Nucleus accumbens (tissue), 56 donors: ENCODE results near the gene SF3B1.
"Not testable (repeated sequence)": the region's sequence is repeated elsewhere in the genome, so short reads cannot be mapped to it uniquely, and the experiment has no call there.

Experiments used
- DNase-seq, 56 donors: peaks; one replicate each; lab custom pipeline; 2025; lab: John Stamatoyannopoulos, UW

Gene SF3B1

DNA sequence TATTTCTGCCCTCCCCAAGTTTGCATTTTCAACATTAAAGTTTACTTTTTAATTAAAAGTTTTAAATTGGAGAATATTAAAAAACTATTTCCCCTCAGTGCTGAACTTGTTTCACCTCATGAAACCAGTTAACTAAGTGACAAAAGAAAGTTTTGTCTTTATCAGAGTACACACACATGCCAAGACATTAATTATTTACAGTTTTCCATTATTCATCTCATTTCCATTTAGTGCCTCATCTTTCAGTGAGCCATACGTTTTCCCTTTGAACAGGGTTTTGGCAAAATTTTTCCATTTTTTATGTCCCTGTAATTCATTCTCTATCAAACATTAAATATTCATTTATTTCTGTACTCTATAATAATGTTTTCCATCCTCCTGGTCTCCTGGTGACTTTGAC is 53.2 kb downstream of the SF3B1 start:
- DNase-seq: no peak

GRCh38 chr2:197379918-197380309 is 54.9 kb downstream of the SF3B1 start:
- DNase-seq: not testable (repeated sequence)

DNA sequence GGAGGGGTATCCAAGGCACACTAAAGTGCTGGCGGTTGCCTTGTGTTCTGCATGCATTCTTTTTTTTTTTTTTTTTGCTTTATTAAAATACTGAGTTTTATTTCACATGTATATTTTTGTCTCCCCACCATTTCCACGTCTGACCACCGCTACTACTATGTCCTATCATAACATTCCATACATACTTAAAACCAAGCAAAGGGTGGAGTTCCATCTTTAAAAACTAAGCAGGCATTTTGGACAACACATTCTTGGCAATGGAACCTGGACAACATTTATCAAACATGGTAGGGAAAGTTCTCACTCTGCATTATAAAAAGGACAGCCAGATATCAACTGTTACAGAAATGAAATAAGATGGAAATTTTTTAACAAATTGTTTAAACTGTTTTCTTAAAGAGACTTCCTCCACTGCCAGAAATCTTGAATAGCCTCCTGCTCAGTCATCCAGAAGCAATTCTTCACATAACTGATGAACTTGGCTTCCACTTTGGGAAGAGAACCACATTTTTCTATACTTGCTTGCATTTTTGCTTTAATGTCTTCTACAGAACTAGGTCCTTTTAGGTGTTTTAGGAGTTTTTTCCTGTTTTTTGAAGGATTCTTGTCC is 55.4 kb downstream of the SF3B1 start:
- DNase-seq: not testable (repeated sequence)

DNA sequence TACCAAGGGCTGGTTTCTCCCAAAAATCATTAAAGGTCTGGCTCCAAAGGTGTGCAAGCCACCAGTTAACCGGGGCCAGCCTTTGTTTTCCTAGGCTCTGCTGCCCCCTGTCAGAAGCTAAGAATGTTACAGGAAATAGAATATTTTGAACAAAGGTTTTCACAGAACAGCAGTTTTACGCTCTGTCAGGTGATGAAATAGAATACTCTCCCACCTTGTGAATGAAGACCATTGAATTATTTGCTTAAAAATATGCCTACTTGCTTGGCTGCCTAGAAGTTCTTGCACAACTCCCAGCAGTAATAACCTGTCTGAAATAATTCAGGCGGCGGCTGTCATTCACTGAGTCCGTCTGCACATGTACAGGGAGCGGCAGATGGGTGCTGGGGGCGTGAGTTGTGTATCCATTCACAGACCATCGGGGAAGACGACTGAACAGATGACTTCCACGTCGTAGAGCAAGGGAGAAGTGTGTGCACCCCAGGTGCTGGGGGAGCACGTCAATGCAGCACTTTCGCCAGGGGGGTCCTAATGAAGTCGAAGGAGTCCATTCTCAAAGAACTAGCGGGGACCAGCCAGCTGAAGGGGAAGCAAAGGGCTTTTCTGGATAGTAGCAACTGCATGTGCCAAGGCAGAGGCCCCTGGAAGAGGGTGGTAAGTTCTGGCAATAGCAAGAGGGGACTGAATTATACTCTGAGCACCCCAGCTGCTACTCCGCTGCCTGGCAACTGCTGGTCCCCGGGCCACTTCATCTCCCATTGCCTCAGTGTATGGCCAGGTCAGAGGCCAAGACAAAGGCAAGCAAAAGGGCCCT is 56.1 kb downstream of the SF3B1 start:
- peak in 33 of 56 donors; percentile 1 to 55 (median 11) for DNase-seq

DNA sequence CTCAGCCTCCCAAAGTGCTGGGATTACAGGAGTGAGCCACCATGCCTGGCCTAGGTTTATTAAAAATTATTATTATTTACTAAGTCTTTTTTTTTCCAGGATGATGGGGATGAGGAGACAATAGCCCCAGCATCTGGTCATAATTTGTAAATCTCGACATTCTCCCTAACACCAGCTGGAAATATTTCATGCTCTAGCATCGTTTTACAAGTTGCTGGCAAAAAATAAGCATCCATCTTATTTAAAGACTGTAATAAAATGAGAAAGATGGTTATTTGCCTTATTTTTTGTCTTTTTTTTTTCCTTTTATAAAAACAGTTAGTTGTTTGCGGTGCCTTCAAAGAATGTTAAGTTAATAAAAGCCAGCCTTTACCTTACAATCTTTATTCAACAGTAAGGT is 56.7 kb downstream of the SF3B1 start:
- DNase-seq: no peak

- DNase-seq: no peak
Measured at GRCh38 chr2:197377670-197378069, 57.2 kb downstream of the SF3B1 start.

DNA sequence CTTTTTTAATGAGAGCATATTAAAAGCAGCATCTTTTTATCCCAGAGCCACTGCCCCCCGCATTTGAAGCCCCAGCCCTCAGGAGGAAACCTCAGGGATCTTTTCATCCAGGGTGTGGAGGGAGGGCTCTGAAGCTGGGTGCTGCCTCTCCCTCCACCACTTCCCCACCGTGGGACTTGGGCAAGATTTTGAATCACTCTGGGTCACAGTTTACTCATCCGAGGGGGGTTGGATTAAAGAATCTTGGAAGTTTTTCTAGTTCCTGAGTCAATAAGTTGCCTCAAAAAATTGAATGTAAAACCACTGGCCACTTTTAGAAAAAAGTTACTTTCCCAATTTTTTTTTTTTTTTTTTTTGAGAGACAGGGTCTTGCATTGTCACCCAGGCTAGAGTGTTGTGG is 62.2 kb downstream of the SF3B1 start:
- DNase-seq: no peak

- DNase-seq: not testable (repeated sequence)
Measured at GRCh38 chr2:197370664-197371063, 64.2 kb downstream of the SF3B1 start.

DNA sequence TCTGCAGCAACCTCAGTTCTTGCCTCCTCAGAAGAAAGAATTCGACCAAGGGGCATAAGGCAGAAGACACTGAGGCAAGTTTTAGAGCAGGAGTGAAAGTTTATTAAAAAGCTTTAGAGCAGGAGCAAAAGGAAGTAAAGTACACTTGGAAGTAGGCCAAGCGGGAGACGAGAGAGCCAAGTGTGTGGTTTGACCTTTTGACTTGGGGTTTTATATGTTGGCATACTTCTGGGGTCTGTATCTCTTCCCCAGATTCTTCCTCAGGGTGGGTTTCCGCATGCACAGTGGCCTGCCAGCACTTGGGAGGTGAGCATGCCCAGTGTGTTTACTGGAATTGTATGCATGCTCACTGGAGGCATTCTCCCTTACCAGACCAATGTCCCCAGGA is 64.9 kb downstream of the SF3B1 start:
- DNase-seq: no peak

GRCh38 chr2:197369228-197369932 is 65.4 kb downstream of the SF3B1 start:
- DNase-seq: no peak

GRCh38 chr2:197368412-197368811 is 66.4 kb downstream of the SF3B1 start:
- DNase-seq: no peak

DNA sequence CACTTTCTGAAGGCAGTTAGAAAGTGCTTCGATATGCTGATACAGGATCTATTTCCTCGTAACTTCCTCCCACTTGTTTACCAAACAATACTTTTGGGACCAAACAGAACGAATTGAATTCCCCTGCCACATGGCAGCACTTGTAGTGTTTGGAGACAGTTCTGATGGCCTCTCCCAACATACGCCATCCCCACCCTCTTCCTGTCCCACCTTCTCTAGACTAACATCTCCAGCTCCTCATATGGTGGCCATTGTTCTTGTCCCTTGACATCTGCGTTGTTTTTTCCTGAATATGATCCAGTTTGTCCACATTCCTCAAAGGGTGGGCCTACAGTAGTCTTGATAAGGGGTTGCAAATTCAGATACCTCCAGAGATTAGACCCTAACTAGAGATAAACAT is 70.8 kb downstream of the SF3B1 start:
- no peak for DNase-seq

GRCh38 chr2:197360744-197361156 is 74.1 kb downstream of the SF3B1 start:
- no peak for DNase-seq

DNA sequence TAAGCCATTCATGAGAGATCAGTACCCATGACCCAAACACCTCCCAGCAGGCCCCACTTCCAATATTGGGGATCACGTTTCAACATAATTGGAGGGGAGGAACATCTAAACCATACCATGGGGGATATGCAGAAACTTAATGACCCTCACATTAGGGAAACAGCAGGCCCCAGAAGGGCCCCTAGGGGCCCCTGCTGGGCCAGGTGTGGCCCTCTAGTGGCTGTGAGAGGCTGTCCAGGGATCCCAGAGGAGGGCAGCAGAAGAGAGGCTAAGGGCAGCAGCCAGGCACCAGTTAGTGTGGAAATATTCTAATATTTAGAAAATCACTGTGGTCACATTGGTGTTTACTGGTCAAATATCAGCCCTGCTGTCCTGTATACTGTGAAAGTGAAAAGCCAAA is 75.0 kb downstream of the SF3B1 start:
- DNase-seq: no peak

- no peak for DNase-seq
Measured at GRCh38 chr2:197358931-197359330, 75.9 kb downstream of the SF3B1 start.

GRCh38 chr2:197357986-197358385 is 76.8 kb downstream of the SF3B1 start:
- no peak for DNase-seq

- DNase-seq: no peak
Measured at GRCh38 chr2:197356136-197356535, 78.7 kb downstream of the SF3B1 start.

DNA sequence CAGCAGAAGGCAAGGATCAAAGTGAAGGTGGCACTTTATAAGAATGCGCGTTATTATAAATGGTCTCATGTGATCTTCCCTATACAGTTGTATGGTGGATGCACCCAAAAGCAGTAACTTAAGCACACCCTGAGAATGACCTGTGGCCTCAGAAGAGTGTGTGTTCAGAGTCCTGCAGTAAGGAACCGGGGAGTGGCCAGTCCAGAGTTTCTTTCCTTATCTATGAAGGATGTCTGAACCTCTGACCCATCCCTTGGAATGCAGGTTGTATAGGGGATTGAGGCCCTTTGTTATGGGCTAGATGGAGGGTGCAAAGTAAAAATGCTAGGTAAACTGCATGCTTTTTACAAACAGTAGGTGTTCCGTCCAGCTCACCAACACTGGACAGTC is 80.7 kb downstream of the SF3B1 start:
- no peak for DNase-seq

- DNase-seq: no peak
Measured at GRCh38 chr2:197353393-197354168, 81.2 kb downstream of the SF3B1 start.

GRCh38 chr2:197349699-197350098 is 85.1 kb downstream of the SF3B1 start:
- no peak for DNase-seq
